HG03175 (cell line): ENCODE measurements around the gene ART4.

ENCODE experiments used
- ATAC-seq: cut with Tn5 transposase; IDR thresholded peaks from one replicate; pipeline ENCODE4 v1.9.1; 2021; ENCODE audit warnings: mild to moderate bottlenecking, moderate library complexity; ENCODE audit not compliant: unreplicated experiment

The ART4 gene, protein sequence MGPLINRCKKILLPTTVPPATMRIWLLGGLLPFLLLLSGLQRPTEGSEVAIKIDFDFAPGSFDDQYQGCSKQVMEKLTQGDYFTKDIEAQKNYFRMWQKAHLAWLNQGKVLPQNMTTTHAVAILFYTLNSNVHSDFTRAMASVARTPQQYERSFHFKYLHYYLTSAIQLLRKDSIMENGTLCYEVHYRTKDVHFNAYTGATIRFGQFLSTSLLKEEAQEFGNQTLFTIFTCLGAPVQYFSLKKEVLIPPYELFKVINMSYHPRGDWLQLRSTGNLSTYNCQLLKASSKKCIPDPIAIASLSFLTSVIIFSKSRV

DNA sequence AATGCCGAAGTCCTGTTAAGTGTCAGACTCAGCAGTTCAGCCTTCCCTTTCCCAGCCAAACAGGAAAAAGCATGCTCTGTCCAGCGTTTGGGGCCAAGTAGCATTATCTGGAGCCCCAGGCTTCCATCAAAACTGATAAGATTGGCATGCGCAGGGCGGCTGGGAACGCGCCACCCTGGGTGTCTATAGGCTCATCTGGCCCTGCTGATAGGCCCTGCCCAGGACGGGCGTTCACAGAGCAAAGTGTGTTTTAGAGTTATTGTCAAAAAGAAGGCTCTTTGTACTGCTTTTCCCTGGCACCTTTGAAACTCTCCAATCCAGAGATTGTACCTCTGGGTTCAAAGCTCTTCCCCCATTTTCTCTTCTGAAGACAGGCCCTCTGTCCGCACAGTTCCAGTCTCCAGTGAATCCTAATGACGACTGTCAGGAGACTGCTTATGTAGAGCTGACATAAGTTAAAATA is at the start of gene ART4:
TSS of gene ART4 (minus strand) at position 102 of the 463 bp plus-strand sequence. CDS start 413 bp downstream, outside the sequence.
- no peak for ATAC-seq

DNA sequence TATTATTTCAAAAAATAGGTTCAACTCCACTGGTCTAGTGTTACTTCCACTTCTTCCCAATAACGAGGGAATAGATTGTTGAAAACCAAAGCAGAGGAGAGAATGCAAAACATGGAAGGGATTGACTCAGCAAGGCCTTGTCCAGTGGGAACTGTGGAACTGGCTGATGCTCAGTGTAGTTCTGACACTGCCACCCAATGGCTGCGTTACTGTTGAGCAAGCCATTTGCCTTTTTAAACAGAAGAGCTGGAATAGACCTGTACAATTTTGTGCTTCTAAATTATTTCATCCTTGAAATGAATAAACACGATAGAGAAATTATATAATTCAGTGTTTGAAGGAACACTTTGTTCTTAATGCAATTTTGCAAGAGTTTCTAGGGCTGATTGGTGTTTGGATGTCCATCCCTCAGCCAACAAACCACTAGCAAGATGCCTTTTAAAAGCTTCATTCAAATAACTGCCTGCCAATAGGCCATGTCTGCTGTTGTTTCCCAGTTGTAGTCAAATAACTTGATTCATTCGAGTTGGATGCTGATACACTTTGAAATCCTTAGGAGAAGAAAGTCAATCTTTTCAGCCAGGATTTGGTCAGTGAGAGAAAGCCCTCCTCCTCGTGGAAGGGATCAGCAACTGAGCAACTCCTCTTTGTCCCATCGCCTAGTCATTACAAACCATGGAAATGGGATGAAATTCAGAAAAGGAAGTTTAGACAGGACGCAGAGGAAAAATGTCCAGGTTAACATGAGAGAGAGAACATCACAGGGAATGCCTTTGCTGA is 49.6 kb upstream of the ART4 start:
- ATAC-seq, result no peak

DNA sequence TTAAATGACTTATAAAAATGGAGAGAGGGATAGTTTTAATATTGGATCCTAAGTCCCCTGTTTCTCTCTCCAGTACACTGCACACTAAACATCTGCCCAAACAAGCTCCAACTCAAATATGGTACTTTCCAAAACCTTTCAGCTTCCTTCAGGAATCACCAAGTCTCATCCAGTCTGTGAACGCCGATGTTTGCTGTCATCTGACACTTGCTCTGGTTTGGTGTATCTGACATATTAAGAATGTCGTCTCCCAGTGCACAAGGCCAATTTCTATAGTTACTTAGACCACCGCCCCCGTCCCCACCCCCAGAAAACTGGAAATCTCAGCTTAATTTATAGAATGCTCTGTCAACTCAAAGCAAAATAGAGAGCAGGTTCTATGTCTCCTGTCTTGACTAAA is 47.4 kb upstream of the ART4 start:
- ATAC-seq, result no peak

DNA sequence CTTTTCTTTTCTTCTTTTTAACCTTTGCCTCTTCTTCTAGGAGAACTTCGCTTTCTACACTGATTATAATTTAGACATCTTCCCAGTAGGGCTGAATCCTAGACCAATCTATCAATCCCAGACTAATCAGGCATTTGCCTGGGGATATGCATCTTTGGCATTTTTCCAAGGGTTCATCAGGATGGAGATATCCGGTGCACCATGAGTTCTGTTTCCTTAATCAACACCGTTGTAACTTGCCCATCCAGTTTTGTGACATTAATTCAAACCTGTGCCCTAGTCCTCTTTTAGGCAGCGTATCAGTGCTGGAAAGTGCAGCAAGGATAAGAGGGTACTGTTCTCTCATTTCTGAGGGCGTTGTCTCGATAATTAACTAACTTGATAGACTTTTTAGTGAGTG is 42.9 kb upstream of the ART4 start:
- no peak for ATAC-seq

- no peak for ATAC-seq
Measured at GRCh38 chr12:14885718-14886221, 42.4 kb upstream of the ART4 start, which contains the start of gene MGP. MGP (minus strand) TSS chr12:14885854; CDS start chr12:14885791, 63 bp downstream.

GRCh38 chr12:14884458-14884878 is 41.1 kb upstream of the ART4 start:
- peak; percentile 99 for ATAC-seq

- no peak for ATAC-seq
Measured at GRCh38 chr12:14883686-14884085, 40.4 kb upstream of the ART4 start.

DNA sequence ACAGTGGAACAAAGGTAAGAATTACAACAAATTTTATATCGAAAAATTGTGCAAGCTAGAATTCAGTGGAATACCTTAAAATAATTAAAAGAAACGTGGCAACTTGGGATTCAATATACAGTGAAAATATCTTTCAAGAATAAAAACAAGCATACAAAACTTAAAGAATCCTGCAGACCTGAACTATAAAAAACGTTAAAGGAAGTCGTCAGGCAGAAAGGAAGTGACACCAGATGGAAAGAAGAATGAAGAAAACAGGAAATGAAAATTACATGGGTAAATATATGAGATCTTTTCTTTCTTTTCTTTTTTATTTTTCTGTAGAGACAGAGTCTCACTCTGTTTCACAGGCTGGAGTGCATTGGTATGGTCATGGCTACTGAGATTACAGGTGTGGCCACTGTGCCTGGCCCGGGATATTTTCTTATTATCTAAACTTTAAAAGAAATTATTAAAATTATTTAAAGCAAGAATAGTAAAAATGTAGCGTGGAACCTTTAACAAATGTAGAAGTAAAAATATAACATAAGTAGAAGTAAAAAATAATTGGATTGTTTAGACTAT is 37.6 kb upstream of the ART4 start:
- ATAC-seq, result no peak

GRCh38 chr12:14879222-14879933 is 36.1 kb upstream of the ART4 start:
- no peak for ATAC-seq

- ATAC-seq, result no peak
Measured at GRCh38 chr12:14878488-14878887, 35.2 kb upstream of the ART4 start.

DNA sequence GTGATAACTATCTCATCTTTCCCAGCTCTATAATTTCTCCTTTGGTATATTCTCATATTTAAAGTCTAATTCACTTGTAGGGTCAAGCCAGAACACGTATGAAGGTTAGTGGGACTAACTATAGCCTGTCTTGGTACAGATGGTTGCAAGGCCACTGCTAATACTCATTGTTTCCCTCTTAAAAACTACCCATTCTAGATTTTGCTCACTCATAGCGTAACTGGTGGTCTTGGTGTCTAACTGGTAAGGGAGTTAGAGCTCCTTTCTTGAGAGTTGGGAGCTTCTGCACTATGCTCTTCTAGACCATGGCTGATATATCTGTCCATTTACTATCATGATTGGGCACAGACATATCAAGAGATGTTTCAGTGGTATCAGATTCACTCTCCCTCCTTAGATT is 33.5 kb upstream of the ART4 start:
- no peak for ATAC-seq

DNA sequence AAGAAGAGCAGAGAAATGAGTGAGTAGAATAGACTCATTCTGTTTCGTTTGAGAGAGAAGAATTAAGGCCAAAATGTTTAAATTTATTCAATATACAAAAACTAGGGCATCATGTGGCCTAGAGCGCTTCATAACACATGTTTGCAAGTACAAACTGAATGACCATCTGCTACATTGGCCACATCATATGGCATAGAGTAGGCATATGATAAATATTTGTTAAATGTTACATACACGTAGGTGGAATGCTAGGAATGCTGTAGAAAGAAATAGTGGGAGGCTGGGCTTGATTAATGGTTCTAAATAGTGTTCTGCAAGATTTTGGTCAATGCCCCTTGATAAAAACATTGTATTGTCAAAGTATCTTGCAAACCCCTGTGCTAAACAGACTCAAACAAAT is 31.6 kb upstream of the ART4 start:
- ATAC-seq, result no peak

DNA sequence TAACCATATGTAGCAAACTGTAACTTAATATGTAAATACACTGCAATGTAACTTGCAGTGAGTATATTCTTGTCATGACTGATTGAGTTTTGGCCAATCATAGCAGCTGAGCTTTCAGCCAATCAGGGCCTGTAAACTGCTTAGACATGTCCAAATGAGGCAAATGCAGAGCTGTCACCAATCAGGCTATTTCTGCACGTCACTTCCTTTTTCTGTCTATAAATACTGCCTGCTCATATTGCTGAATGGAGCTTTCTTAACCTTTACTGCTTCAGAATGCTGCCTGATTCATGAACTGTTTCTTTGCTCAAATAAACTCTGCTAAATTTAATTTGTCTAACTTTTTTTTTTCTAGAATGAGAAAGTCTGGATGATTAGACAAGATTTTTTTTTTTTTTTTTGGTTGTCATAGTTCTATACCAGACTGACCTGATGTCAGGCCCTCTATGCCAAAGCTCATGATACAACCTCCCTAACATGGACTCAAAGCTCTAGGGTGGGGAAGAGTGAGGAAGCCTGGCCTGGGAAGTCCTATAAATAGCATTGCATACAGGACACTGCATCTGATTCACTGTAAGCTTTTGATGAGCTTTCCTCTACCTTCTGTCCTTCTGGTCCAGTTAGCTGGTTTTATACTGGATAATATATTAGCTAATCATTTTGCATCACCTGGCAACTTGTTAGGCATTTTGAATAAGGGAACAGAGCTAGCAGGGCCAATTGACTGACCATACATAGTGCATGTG is 30.3 kb upstream of the ART4 start:
- peak; percentile 54 for ATAC-seq

GRCh38 chr12:14871886-14872285 is 28.6 kb upstream of the ART4 start:
- ATAC-seq, result no peak

GRCh38 chr12:14871247-14871646 is 27.9 kb upstream of the ART4 start:
- ATAC-seq, result no peak

GRCh38 chr12:14868916-14869506 is 25.7 kb upstream of the ART4 start:
- no peak for ATAC-seq

GRCh38 chr12:14860490-14860889 is 17.2 kb upstream of the ART4 start:
- ATAC-seq, result no peak

DNA sequence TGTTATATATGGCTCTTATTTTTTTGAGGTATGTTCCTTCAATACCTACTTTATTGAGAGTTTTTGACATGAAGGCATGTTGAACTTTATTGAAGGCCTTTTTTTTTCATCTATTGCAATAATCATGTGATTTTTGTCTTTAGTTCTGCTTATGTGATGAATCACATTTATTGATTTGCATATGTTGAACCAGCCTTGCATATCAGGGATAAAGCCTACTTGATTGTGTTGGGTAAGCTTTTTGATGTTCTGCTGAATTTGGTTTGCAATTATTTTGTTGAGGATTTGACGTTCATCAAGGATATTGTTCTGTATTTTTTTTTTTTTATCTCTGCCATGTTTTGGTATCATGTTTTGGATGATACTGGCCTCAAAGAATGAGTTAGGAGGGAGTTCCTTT is 15.2 kb upstream of the ART4 start:
- ATAC-seq, result no peak

DNA sequence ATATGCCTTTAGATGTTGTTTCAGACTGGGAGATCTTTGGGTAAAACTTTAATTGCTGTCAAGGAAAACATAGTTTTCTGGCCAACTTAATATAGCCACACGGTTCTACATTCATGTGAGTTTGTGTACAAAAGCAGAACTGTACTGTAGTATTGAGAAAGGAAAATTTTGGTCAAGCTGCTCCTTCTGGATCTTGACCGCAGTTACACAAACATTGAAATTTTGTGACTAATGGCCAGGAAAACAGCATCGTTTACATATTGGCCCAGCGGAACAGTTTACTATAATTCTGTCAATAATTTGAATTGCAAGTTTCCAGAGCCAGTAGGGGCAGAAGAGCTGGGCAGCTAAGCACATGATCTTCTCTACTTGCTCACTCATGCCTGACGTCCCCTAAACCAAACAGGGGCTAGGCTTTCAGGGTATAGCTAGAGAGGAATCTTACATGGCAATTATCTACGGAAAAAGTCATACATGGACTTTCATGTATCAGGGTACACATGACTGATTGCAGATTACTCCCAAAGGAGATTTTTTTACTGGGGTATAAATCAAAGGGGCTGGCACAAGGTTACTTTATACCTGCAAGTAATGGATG is 11.4 kb upstream of the ART4 start:
- ATAC-seq, result no peak
